HS-5 (cell line): ENCODE measurements around the gene OTUD7B.
"Not testable (repeated sequence)": the region's sequence is repeated elsewhere in the genome, so short reads cannot be mapped to it uniquely, and the experiment has no call there.

ENCODE experiments used
- DNase-seq: peaks from one replicate; pipeline ENCODE4 v3.0.0-alpha.2; 2012; ENCODE audit warnings: low read depth

OTUD7B gene

GRCh38 chr1:150002217-150002616 is 8.3 kb downstream of the OTUD7B start:
- no peak for DNase-seq

GRCh38 chr1:150001415-150001814 is 9.1 kb downstream of the OTUD7B start:
- no peak for DNase-seq

- no peak for DNase-seq
Measured at GRCh38 chr1:149997585-149998262, 12.8 kb downstream of the OTUD7B start.

GRCh38 chr1:149995927-149996326 is 14.6 kb downstream of the OTUD7B start:
- peak; percentile 44 for DNase-seq

GRCh38 chr1:149993764-149994163 is 16.8 kb downstream of the OTUD7B start:
- DNase-seq, result no peak

GRCh38 chr1:149993181-149993580 is 17.3 kb downstream of the OTUD7B start:
- no peak for DNase-seq

- DNase-seq, result no peak
Measured at GRCh38 chr1:149987297-149987595, 23.3 kb downstream of the OTUD7B start.

- peak; percentile 56 for DNase-seq
Measured at GRCh38 chr1:149986486-149987296, 23.8 kb downstream of the OTUD7B start.

GRCh38 chr1:149979972-149980540 is 30.5 kb downstream of the OTUD7B start:
- no peak for DNase-seq

- DNase-seq, result no peak
Measured at GRCh38 chr1:149979245-149979971, 31.1 kb downstream of the OTUD7B start.

GRCh38 chr1:149978547-149979023 is 31.9 kb downstream of the OTUD7B start:
- DNase-seq, result no peak

GRCh38 chr1:149977345-149977744 is 33.2 kb downstream of the OTUD7B start:
- DNase-seq, result no peak

GRCh38 chr1:149972547-149972946 is 38.0 kb downstream of the OTUD7B start:
- DNase-seq, result no peak

- DNase-seq, result no peak
Measured at GRCh38 chr1:149967646-149968045, 42.9 kb downstream of the OTUD7B start.

- DNase-seq, result no peak
Measured at GRCh38 chr1:149967041-149967440, 43.5 kb downstream of the OTUD7B start.

GRCh38 chr1:149966405-149966804 is 44.1 kb downstream of the OTUD7B start:
- no peak for DNase-seq

- DNase-seq, result no peak
Measured at GRCh38 chr1:149965440-149965839, 45.1 kb downstream of the OTUD7B start.

GRCh38 chr1:149963358-149963757 is 47.2 kb downstream of the OTUD7B start:
- DNase-seq, result no peak

- no peak for DNase-seq
Measured at GRCh38 chr1:149962736-149963135, 47.8 kb downstream of the OTUD7B start.

GRCh38 chr1:149962039-149962647 is 48.4 kb downstream of the OTUD7B start:
- peak; percentile 47 for DNase-seq

- DNase-seq, result not testable (repeated sequence)
Measured at GRCh38 chr1:149957548-149957947, 53.0 kb downstream of the OTUD7B start.

- no peak for DNase-seq
Measured at GRCh38 chr1:149949911-149950310, 60.6 kb downstream of the OTUD7B start.
